CD4-positive, alpha-beta T cell treated with Interleukin-4 for 1 hour (primary cell): ENCODE results near the gene FERMT3.
"Not testable (repeated sequence)": the region's sequence is repeated elsewhere in the genome, so short reads cannot be mapped to it uniquely, and the experiment has no call there.

Experiments
- DNase-seq, 2 donors: peaks; one replicate each; pipeline ENCODE4 v3.0.0-alpha.2; 2020 to 2022

FERMT3 gene

GRCh38 chr11:64237484-64237951 lies 31.0 kb downstream of the FERMT3 start:
- DNase-seq, result no peak

GRCh38 chr11:64238076-64238475 lies 31.6 kb downstream of the FERMT3 start:
- DNase-seq, result no peak

DNA sequence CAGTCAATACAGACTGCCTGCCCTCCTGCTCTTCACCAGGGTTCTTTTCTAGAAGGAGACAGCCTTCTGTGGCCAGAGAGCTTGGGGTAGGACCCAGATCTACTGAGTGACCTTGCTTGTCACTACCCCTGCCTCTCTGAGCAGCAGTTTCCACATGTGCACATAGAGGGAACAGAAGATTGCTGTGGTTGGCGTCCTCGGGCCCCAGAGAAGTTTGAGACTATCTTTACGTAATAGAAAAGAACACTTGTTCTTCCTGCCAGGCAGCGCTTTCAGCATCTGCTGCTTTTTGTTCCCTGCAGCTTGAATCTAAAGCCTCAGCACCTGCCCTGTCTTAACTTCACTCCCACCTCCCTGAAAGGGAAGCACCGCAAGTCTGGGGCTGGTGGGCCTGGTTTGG lies 32.5 kb downstream of the FERMT3 start:
- DNase-seq, result no peak

GRCh38 chr11:64239662-64240434 lies 33.3 kb downstream of the FERMT3 start:
- peak in 1 of 2 donors; percentile 82 for DNase-seq

DNA sequence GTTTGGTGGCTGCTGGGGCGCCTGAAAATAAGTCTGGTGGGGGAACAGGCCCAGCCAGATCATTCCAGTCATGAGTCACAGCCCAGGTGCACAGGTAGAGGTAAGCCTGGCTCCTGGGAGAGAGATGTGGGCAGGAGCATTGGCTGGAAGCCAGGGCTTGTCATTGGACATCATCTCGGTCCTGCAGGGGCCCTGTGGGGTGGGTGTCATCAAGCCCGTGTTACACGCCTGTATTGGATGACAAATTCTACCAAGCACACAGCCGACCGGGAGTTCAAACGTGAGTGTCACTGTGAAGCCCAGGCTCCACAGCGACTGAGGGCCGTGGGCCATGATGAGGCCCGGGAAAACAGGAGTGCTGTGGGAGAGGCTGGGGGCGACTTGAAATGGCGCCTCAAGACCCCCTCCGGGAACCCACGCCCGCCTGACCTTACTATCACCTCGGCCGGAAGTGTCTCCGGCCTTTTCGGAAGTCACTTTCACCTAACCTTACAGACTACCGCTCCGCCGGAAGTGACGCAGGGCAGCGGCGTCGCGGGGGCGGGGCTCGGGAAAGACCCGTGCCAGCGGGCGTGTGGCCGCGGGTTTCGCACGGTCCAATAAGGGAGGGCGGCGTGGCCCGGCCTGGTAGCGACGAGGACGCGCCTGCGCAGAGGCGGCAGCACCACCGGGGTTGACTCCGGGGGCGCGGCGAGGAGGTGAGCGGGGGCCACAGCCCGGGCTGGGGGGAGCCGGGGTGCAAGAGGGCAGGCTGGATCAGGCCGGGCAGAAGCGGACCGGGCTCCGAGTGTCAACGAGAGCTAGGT lies 34.1 kb downstream of the FERMT3 start, which contains the start of gene FKBP2:
FKBP2 (plus strand) TSS at position 661 of the 806 bp plus-strand sequence. CDS start 1,293 bp downstream, outside the sequence.
- peak; percentile 98 to 99 for DNase-seq

- peak in 1 of 2 donors; percentile 100 for DNase-seq
Measured at GRCh38 chr11:64241241-64241490, 34.6 kb downstream of the FERMT3 start.

GRCh38 chr11:64241491-64242374 lies 35.2 kb downstream of the FERMT3 start:
- peak; percentile 19 to 100 for DNase-seq

DNA sequence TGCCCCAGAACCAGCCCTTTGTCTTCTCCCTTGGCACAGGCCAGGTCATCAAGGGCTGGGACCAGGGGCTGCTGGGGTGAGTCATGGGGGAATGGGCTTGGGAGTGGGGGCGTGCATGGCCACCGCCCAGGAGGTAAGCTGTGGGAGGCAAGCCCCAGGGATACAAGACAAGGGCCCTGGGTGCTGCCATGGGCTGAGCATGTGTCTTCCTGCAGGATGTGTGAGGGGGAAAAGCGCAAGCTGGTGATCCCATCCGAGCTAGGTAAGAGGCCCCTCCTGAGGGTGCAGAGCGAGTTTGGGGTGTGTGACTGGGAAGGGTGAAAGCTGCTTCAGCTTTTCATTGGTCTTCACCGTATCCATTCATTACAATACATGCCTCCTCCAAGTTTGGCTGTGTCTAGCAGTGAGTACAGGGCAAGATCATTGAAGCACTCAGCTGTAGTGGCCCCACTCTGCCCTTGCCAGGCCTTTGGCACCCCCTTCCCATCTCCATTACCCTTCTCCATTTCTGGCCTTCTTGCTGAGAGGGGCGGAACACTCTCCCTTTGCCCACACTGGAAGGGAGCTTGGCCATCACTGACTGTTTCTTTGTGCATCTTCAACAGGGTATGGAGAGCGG lies 36.8 kb downstream of the FERMT3 start:
- DNase-seq, result no peak

GRCh38 chr11:64244107-64244506 lies 37.6 kb downstream of the FERMT3 start:
- DNase-seq, result no peak

GRCh38 chr11:64244966-64245365 lies 38.4 kb downstream of the FERMT3 start:
- DNase-seq, result no peak

DNA sequence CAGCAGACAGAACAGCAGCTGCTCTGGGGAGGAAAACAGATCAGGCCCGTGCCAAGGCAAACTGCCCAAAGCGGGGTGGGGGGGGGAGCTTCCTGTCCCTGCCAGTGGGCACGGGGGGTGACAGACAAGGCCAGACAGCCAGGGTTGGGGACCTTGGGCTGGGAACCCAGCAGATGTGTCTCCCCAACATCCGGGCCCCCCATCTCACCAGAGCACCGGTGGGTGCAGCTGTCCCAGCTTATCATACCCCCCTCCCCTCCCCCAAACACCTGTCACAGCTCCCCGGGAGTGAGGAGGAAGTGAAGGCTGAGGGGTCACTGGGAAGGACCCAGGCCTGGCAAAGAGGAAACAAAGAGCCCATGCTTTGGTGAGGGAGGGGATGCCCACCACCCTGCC lies 38.9 kb downstream of the FERMT3 start:
- DNase-seq, result peak; percentile 55

DNA sequence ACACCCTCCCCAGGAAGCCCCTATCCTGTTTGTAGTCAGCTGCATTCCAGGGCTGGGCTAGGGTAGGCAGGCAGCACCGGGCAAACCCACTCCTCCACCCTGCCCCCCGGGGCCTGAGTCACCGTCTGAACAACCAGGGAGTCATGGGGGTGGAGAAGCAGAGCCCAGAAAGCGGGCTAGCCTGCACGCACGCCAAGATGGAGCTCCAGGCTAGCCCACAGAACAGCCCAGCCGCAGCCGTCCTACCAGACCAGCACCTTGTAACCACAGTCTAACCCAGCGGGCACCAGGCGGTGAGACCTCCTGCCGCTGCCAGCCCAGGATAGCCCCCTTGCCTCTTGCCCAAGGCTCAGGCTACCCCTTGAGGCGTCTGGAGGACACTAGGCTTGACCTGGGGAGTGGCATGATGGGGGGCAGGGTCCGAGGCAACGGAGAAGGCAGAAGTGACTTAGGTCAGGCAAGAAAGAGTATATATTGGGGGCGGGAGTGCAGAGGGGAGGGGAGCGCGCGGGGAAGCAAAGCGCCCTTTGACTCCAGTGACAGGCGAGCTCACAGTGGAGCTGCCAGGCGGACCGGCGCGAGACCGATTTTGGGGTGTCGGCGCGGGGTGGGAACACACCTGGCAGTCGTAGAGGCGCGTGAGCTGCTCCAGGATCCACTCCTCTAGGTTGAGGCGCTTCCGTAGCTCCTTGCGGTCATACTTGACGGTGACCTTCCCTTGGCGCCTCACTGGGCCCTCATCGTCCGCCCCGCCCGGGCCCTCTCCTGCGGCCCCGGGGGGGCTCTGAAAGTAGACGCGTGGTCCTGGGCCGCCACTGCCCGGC lies 39.5 kb downstream of the FERMT3 start:
- DNase-seq, result peak; percentile 57 to 74

DNA sequence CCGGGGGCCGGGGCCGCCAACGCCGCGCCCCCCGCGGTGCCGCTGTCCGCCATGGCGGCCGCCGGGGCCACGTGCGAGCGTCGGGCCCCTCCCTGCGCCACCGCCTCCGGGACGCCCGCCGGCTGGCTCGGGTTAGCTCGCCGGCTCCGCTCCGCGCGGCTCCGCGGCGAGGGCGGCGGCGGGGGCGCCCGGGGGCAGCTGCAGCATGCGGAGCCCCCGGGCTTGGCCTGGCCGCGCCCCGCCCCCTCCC lies 40.0 kb downstream of the FERMT3 start:
- DNase-seq, result not testable (repeated sequence)

- DNase-seq, result peak; percentile 77 to 81
Measured at GRCh38 chr11:64246871-64247728, 40.6 kb downstream of the FERMT3 start, which contains the start of gene PPP1R14B. PPP1R14B (minus strand) TSS chr11:64246943; CDS start chr11:64246673, 270 bp downstream.

DNA sequence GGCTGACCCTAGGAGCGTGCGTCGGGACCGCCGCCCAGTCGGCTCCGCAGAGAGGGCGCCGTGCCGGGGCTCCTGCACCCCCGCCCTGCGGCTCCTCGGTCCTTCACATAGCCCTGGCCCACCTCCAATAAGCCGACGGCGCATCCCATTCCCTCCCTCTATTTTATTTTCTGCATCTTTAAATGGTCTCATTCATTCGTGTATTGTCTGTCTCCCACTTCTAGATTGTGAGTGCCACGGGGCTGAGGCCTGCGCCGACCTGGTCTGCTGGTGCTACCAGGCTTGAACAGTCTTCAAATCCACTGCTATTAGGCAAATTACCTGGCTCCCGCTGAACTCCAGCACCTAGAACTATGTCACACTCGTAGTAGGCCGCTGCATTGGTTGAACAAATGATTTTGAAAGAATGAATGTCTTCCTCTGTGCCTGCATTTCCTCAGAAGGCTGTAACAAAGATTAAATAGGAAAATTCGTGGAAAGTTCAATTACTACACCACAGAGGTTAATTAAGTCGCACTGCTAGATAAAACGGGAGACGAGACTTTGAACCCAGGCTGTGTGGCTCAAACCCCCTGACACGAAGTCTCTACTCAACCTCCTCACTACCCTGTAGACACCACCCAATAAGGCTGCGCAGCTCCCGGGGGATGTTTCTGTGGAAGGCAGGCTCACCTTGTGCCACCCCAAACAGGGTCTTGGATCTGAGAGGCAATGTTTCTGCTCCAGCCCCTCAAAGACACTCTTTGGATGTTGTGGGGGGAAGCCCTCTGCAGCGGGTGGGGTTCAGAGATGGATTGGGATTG lies 41.4 kb downstream of the FERMT3 start:
- DNase-seq, result no peak

DNA sequence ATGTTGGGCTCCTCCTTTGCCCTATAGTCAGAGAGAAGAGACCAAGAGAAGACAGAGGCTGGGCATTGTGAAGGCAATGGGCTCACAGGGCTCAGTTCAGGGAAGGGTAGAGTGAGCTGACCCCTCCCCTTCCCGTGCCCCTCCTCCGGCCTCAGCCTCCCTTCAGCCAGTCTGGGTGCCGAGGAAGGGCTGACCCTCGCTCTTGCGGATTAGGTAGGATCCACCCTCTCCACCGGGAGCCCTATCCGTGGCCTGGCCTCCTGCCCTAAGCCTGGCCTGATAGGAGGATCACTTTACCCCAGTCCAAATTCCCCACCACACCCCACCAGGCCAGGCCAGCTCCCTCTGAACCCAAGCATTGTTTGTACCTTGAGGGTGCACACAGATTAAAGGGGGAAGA lies 42.1 kb downstream of the FERMT3 start:
- DNase-seq, result no peak

GRCh38 chr11:64249038-64249437 lies 42.5 kb downstream of the FERMT3 start:
- no peak for DNase-seq

- DNase-seq, result no peak
Measured at GRCh38 chr11:64249563-64250414, 43.3 kb downstream of the FERMT3 start.

- no peak for DNase-seq
Measured at GRCh38 chr11:64250415-64251015, 44.0 kb downstream of the FERMT3 start.
